HG02759 (cell line): Measurements from ENCODE around the gene ZDHHC16.
"Not testable (repeated sequence)": the region's sequence is repeated elsewhere in the genome, so short reads cannot be mapped to it uniquely, and the experiment has no call there.

Experiments used
- ATAC-seq: cut with Tn5 transposase; IDR thresholded peaks from one replicate; pipeline ENCODE4 v1.9.1; 2021; ENCODE audit warnings: mild to moderate bottlenecking, moderate library complexity; ENCODE audit not compliant: unreplicated experiment

ZDHHC16 gene

GRCh38 chr10:97434055-97434454 lies 11.9 kb upstream of the ZDHHC16 start:
- no peak for ATAC-seq

DNA sequence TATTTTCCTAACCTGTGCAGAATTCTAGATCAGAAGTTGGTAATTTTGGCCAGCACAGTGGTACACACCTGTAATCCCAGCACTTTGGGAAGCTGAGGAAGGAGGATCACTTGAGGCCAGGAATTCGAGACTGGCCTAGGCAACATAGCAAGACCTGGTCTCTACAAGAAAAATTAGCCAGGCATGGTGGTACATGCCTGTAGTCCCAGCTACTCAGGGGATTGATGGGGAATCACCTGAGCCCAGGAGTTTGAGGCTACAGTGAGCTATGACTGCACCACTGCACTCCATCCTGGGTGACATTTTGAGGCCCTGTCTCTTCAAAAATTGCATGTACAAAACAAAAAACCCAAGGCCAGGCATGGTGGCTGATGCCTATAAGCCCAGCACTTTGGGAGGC lies 11.4 kb upstream of the ZDHHC16 start:
- ATAC-seq: no peak

DNA sequence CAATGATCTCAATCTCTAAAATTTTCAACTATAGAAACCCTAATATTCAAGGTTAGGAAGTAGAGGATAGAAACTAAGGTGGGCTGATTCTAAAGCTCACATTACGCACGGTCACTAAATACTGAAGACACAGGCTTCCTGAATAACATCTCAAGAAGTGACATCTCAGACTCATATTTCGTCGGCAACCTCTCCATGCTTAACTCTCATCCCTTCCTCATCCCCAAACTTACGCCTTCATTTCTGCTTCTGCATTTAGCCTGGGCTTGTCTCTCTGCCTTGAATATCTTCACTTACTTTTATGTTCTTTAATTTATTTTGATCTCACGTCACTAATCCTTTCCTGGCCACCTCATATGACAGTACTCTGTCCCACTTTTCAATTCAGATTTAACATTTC lies 10.8 kb upstream of the ZDHHC16 start:
- ATAC-seq: no peak

DNA sequence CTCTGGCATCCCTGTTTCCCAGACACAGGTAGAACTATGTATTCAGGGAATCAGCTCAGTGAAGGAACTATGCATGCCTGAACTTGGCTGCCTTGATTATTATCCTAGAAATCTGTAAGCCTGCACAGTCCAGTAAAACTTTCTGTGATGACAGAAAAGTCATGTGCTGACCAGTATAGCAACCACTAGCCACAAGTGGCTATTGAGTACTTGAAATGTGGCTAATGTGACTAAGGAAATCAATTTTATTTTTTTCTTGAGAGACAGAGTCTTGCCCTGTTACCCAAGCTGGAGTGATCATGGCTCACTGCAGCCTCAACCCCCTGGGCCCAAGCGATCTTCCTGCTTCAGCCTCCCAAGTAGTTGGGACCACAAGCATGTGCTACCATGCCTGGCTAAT lies 3.7 kb upstream of the ZDHHC16 start:
- ATAC-seq: no peak

DNA sequence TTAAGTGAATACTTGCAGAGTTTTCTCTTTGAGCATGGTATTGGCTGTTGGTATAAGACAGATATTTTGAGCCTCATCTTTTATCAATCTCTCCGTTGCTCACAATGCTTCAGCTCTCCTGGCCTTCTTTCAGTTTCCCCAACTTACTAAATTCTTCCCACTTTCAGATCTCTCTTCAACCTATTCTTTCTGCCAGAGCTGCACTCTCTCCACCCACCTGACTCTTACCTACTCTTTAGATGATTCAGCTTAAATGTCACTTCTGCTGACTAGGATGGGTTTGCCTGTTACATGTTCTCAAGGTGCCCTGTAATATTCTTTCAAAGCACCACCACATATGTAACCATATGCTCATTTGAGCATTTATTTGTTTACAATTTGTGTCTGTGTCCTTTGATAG lies 1.8 kb upstream of the ZDHHC16 start:
- no peak for ATAC-seq

DNA sequence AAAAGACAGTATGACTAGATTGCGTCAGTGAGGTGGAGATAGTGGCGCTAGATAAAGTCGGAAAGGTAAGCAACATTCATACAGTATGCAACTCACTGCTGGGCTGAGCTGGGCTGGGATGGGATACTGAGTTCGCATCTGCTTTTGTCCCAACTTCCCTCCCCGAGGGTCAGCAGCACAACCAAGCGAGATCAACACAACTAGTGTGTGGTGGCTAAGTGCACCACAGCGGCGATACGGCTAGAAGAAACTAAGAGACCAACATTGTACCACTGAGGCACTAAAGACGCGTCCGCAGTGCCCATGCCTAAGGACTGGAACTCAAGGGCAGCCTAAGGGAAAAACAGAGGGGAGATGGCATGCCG lies 636 bp upstream of the ZDHHC16 start:
- ATAC-seq: no peak

GRCh38 chr10:97450828-97451227 lies 4.9 kb downstream of the ZDHHC16 start:
- ATAC-seq: no peak

DNA sequence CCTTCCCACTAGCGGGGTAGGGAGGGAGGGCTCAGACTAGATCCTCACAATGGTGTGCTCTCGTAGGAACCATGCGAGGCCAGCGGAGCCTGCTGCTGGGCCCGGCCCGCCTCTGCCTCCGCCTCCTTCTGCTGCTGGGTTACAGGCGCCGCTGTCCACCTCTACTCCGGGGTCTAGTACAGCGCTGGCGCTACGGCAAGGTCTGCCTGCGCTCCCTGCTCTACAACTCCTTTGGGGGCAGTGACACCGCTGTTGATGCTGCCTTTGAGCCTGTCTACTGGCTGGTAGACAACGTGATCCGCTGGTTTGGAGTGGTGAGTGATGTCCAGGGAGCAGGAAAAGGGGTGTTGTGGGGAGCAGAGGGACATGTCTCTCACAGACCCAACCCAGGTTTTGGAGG lies 5.6 kb downstream of the ZDHHC16 start:
- no peak for ATAC-seq

- ATAC-seq: no peak
These were observed 6.4 kb downstream of the ZDHHC16 start for GRCh38 chr10:97452352-97452751.

DNA sequence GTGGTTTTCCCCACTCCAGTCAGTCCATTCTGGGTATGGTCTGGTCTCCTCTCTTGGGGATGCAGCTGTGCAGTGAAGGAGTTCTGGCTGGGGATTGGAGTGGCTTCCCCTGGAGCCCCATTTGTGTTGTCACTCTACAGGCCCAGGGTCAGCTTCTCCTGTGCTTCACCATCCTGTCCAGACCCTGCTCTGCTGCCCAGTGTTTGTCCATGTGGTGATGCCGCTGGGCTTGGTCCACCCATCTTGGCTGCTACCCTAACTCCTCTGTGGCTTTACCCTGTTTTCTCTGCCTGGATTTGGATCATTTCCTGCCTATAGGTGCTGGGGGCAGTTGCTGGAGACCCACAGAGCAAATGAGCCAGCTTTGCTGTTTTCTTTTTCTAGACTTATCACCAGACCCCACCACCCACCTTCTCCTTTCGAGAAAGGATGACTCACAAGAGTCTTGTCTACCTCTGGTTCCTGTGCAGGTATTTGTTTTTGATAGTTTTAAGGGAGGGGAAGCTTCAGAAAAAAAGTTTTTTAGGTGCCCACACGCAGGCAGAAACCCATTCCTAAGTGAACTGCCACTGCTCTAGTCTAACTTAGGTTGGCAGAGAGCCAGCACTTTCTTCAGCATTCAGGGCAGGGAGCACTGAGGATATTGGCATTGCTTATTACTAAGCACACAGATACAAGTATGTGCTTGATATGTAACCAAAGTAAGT lies 8.5 kb downstream of the ZDHHC16 start:
- no peak for ATAC-seq

- ATAC-seq: no peak
These were observed 10.2 kb downstream of the ZDHHC16 start for GRCh38 chr10:97456034-97456685.

DNA sequence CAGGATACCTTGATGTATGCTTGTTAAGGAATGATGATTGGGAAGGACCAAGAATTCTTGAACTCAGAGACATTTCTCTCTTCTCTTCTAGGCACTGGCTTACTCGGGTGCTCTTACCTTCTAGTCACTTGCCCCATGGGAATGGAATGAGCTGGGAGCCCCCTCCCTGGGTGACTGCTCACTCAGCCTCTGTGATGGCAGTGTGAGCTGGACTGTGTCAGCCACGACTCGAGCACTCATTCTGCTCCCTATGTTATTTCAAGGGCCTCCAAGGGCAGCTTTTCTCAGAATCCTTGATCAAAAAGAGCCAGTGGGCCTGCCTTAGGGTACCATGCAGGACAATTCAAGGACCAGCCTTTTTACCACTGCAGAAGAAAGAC lies 10.7 kb downstream of the ZDHHC16 start:
- ATAC-seq: no peak

- no peak for ATAC-seq
These were observed 13.1 kb downstream of the ZDHHC16 start for GRCh38 chr10:97459111-97459510.

DNA sequence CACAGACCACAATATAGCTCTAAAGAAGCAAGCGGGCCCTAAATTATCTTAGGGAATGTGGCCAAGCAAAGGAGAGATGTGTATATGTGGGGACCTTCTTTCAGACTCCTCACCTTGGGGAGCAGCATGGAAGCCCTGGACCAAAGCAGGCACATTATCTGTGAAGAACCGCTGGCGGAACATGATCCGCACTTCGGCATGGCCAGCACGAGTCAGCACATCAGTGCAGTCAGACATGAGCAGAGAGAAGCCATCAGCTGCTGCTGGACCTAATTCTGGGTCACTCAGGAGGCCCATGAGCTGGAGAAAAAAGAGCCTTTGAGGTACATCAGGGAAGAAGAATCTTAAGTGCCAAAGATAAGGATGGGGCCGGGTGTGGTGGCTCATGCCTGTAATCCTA lies 14.0 kb downstream of the ZDHHC16 start:
- no peak for ATAC-seq

DNA sequence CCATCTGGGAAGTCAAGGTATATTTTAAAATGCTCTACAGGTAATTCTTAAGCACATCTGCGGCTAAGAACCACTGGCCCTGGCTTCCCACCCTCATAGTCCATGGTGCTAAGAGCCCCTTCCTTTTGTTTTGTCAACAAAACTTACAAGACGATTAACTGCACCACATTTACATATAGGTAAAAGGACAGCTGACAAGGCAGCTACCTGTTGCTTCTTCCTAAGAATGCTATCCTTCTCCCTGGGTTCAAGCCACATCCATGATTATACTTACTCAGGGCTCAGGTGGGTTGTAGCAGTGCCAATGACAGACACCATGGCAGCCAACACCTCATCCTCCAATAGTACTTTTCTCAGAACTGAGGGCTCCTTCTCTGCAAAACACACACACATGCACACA lies 16.3 kb downstream of the ZDHHC16 start:
- ATAC-seq: no peak

DNA sequence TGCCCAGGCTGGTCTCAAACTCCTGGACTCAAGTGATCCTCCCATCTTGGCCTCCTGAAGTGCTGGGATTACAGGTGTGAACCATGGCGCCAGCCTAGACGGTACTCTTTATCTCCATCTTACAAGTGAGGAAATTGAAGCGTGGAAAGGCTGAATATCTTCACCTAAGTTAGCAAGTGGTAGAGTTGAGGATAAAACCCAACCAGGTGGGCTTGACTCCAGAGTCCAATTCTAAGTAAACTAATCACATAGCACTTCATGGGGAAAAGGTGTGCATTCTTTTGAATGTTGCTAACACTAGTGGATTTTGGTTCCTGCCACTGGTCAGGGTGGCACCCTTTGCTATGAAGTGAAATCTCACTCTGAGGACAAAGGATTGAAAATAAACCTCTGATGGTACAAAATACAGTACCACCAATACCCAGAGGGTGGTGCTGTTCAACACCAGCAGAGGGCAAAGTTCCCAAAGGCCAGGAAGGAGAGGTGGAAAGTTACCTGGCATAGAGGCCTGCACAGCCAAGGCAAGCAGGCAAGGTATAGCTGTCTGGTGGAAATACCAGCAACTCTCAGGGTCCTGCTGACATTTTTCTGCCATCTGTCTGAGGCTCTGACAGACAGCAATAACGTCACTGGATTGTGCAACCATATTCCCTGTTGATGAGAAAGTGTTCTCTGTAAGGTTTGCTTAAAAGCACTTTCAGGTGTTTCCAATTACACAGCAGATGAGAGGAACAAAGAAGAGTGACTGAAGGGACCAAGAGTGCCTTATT lies 17.6 kb downstream of the ZDHHC16 start:
- peak; percentile 49 for ATAC-seq

GRCh38 chr10:97464226-97464625 lies 18.3 kb downstream of the ZDHHC16 start:
- ATAC-seq: no peak

DNA sequence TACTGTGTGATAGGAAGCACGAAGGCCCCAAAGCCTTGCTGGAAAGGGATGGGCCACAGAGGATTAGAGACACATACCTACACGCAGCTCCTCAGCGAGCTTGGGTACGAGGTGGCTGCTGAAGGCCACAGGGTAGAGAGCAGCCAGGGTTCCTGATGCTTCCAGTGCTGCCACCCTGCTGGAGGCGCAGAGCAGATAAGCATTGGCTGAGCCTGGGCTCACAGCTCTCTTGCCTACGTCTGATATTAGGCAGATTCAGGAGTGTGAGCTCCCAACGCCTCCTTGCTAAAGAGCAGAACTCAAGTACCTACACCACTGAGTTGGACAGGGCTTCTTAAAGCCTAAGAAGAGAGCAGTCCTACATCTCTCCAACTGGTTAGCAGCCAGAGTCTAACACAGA lies 20.0 kb downstream of the ZDHHC16 start:
- ATAC-seq: no peak

GRCh38 chr10:97466755-97467154 lies 20.8 kb downstream of the ZDHHC16 start:
- ATAC-seq: no peak

GRCh38 chr10:97468162-97468561 lies 22.2 kb downstream of the ZDHHC16 start:
- peak; percentile 55 for ATAC-seq

- ATAC-seq: not testable (repeated sequence)
These were observed 22.8 kb downstream of the ZDHHC16 start for GRCh38 chr10:97468781-97469180.

DNA sequence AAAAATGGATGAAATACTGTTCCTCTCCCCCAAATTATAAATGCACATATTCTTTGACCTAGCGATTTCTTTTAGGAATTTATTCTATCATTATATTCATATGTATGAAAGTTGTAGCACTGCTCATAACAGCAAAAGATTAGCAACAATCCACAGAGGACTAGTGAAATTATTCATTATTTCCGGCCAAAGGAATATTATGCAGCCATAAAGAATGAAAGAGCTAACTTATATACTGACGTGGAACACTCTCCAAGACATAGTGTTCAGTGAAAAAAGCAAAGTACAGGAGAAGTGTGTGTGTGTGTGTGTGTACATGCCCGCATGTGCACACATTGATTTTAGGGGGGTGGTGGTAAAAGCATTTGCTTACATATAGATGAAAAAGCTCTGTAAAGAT lies 28.9 kb downstream of the ZDHHC16 start:
- no peak for ATAC-seq
